ENCODE data around the gene KCNMB2. TPM values are rescaled to one million over a fixed set of nuclear protein-coding genes. Genes with fewer than 3 reads are reported as not detected.
"Not testable (repeated sequence)": the region's sequence is repeated elsewhere in the genome, so short reads cannot be mapped to it uniquely, and the experiment has no call there.

KCNMB2 gene
- total RNA-seq, 1 donor from 2014 or later, result 1.2 TPM

- Histone ChIP-seq H3K36me3 (no peaks in the 10 kb centered on the region), H3K4me3 (no peak overlapping the region), H3K9me3 (no peaks in the 10 kb centered on the region), H3K27ac (no peak overlapping the region), H3K27me3 (no peaks in the 10 kb centered on the region), H3K4me1 (no peaks in the 10 kb centered on the region)
- ATAC-seq (no peak), DNase-seq (no peak)
- intact Hi-C loops (cut with DNase I), result no loop called here
- TF ChIP-seq, protein P1, sequence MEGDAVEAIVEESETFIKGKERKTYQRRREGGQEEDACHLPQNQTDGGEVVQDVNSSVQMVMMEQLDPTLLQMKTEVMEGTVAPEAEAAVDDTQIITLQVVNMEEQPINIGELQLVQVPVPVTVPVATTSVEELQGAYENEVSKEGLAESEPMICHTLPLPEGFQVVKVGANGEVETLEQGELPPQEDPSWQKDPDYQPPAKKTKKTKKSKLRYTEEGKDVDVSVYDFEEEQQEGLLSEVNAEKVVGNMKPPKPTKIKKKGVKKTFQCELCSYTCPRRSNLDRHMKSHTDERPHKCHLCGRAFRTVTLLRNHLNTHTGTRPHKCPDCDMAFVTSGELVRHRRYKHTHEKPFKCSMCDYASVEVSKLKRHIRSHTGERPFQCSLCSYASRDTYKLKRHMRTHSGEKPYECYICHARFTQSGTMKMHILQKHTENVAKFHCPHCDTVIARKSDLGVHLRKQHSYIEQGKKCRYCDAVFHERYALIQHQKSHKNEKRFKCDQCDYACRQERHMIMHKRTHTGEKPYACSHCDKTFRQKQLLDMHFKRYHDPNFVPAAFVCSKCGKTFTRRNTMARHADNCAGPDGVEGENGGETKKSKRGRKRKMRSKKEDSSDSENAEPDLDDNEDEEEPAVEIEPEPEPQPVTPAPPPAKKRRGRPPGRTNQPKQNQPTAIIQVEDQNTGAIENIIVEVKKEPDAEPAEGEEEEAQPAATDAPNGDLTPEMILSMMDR (IDR thresholded peaks at IDR 0.05), result no peak
Measured at GRCh38 chr3:178739720-178740119, 203.5 kb downstream of the KCNMB2 start.

- no peaks in the 10 kb centered on the region for H3K9me3 ChIP-seq
- H3K36me3 ChIP-seq, result no peaks in the 10 kb centered on the region
- H3K27ac ChIP-seq, result no peak overlapping the region
- H3K4me3 ChIP-seq, result no peak overlapping the region
- TF ChIP-seq, protein P1 (IDR thresholded peaks at IDR 0.05), result no peak
- H3K4me1 ChIP-seq, result no peaks in the 10 kb centered on the region
- ATAC-seq (no peak), DNase-seq (no peak)
- intact Hi-C loops (cut with DNase I), result no loop called here
- no peaks in the 10 kb centered on the region for H3K27me3 ChIP-seq
Measured at GRCh38 chr3:178741020-178741419, 204.8 kb downstream of the KCNMB2 start.

DNA sequence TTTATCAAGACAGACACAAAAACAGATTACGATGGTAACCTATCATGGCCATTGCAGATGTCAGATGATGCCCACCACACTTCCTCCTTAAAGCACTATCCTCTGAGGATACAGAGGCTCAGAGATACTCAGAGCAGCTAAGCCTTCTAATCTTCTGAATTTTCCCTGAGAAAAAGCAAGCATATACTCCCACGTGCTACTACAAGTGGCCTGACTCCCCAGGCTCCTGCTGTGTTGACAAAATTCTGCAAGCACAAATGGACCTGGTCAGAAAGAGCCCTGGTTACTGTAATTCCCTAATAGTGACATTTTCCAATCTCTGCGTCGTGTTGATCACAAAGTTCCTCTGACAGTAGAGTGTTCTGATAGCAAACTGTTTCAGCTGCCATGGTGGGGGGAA, 207.1 kb downstream of the KCNMB2 start:
- Histone ChIP-seq H3K36me3 (no peaks in the 10 kb centered on the region), H3K9me3 (no peaks in the 10 kb centered on the region), H3K27me3 (no peaks in the 10 kb centered on the region), H3K4me1 (no peaks in the 10 kb centered on the region), H3K4me3 (no peak overlapping the region), H3K27ac (no peak overlapping the region)
- ATAC-seq, result no peak
- intact Hi-C loops (cut with DNase I), result no loop called here
- TF ChIP-seq, protein P1 (IDR thresholded peaks at IDR 0.05), result no peak
- no peak for DNase-seq

GRCh38 chr3:178745861-178746655, 209.8 kb downstream of the KCNMB2 start:
- H3K4me1 ChIP-seq; H3K27me3 ChIP-seq; ATAC-seq; H3K4me3 ChIP-seq; H3K36me3 ChIP-seq; H3K27ac ChIP-seq; intact Hi-C loops (cut with DNase I); H3K9me3 ChIP-seq; DNase-seq: not testable (repeated sequence)

GRCh38 chr3:178748874-178749273, 212.6 kb downstream of the KCNMB2 start:
- no peak overlapping the region for H3K27ac ChIP-seq
- no peaks in the 10 kb centered on the region for H3K27me3 ChIP-seq
- H3K36me3 ChIP-seq, result no peaks in the 10 kb centered on the region
- no peaks in the 10 kb centered on the region for H3K4me1 ChIP-seq
- H3K4me3 ChIP-seq, result no peak overlapping the region
- TF ChIP-seq, protein P1 (IDR thresholded peaks at IDR 0.05), result no peak
- no peaks in the 10 kb centered on the region for H3K9me3 ChIP-seq
- no peak for DNase-seq
- intact Hi-C loops (cut with DNase I), result no loop called here
- no peak for ATAC-seq

- H3K4me1 ChIP-seq, result no peaks in the 10 kb centered on the region
- intact Hi-C loops (cut with DNase I), result no loop called here
- H3K4me3 ChIP-seq, result no peak overlapping the region
- TF ChIP-seq, protein P1 (IDR thresholded peaks at IDR 0.05), result no peak
- no peaks in the 10 kb centered on the region for H3K9me3 ChIP-seq
- H3K27me3 ChIP-seq, result no peaks in the 10 kb centered on the region
- no peak overlapping the region for H3K27ac ChIP-seq
- DNase-seq (no peak), ATAC-seq (no peak)
- H3K36me3 ChIP-seq, result no peaks in the 10 kb centered on the region
Measured at GRCh38 chr3:178749471-178749870, 213.2 kb downstream of the KCNMB2 start.

Measured in upper lobe of right lung (tissue), 1 donor.